ENCODE results near the gene AP1G1.
"Not testable (repeated sequence)": the region's sequence is repeated elsewhere in the genome, so short reads cannot be mapped to it uniquely, and the experiment has no call there.

Gene AP1G1

GRCh38 chr16:71790329-71790728, 18.3 kb downstream of the AP1G1 start:
- H3K4me3 Mint-ChIP-seq; H3K9me3 Mint-ChIP-seq; intact Hi-C loops (cut with micrococcal nuclease); H3K27me3 Mint-ChIP-seq: not testable (repeated sequence)
- Mint-ChIP-seq H3K4me1 (ENCODE audit: low read depth) (peaks cover 28% of the 10 kb centered on the region), H3K27ac (peak overlapping the region; percentile 57), H3K36me3 (ENCODE audit: low read depth) (peaks cover 60% of the 10 kb centered on the region)

DNA sequence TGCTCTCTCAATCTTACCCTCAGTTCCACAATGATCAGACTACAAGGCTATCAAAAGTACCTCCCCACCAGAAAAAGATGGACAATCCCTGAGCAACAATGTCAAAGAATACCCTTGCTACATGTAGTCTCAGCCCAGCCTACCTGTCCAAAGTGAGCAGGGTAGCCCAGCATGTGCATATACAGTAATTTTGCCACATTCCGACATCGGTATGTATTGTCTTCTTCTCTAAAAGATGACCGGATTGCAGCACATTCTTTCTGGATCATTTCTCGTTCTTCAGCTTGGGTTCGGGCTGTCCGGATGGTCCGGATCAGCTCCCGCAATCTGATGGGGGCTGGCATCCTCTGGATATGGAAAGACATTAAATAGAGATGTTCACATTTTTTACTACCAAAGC, 19.5 kb downstream of the AP1G1 start:
- no peak overlapping the region for H3K4me3 Mint-ChIP-seq
- no peaks in the 10 kb centered on the region for H3K9me3 Mint-ChIP-seq
- H3K27ac Mint-ChIP-seq, result no peak overlapping the region
- intact Hi-C loops (cut with micrococcal nuclease), result loop anchor here (10.0 kb wide), 1 partner anchor 176 kb away; no protein-coding TSS in a partner anchor
- H3K4me1 Mint-ChIP-seq (ENCODE audit: low read depth), result peaks cover 28% of the 10 kb centered on the region
- peaks cover 69% of the 10 kb centered on the region for H3K36me3 Mint-ChIP-seq (ENCODE audit: low read depth)
- no peaks in the 10 kb centered on the region for H3K27me3 Mint-ChIP-seq

GRCh38 chr16:71788578-71788977, 20.1 kb downstream of the AP1G1 start:
- H3K27me3 Mint-ChIP-seq, result no peaks in the 10 kb centered on the region
- no peak overlapping the region for H3K4me3 Mint-ChIP-seq
- no peak overlapping the region for H3K27ac Mint-ChIP-seq
- no peaks in the 10 kb centered on the region for H3K9me3 Mint-ChIP-seq
- intact Hi-C loops (cut with micrococcal nuclease), result loop anchor here (10.0 kb wide), 1 partner anchor 176 kb away; no protein-coding TSS in a partner anchor
- H3K4me1 Mint-ChIP-seq (ENCODE audit: low read depth), result peaks cover 27% of the 10 kb centered on the region
- peaks cover 70% of the 10 kb centered on the region for H3K36me3 Mint-ChIP-seq (ENCODE audit: low read depth)

DNA sequence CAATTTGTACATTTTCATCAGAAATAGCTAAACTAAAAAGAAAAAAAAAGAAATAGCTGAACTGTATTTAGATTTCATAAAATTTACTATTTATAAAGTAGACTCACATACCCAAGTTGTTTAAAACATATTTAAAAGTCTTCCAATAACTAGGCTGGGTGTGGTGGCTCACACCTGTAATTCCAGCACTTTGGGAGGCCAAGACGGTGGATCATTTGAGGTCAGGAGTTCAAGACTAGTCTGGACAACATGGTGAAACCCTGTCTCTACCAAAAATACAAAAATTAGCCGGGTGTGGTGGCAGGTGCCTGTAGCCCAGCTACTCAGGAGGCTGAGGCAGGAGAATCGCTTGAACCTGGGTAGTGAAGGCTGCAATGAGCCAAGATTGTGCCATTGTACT, 23.5 kb downstream of the AP1G1 start:
- intact Hi-C loops (cut with micrococcal nuclease), result loop anchor here (10.0 kb wide), 1 partner anchor 180 kb away; no protein-coding TSS in a partner anchor
- not testable (repeated sequence) for H3K9me3 Mint-ChIP-seq; H3K4me3 Mint-ChIP-seq; H3K27me3 Mint-ChIP-seq; H3K27ac Mint-ChIP-seq; H3K4me1 Mint-ChIP-seq (ENCODE audit: low read depth)
- H3K36me3 Mint-ChIP-seq (ENCODE audit: low read depth), result peaks cover 58% of the 10 kb centered on the region

GRCh38 chr16:71784093-71784492, 24.5 kb downstream of the AP1G1 start:
- Mint-ChIP-seq H3K9me3 (no peaks in the 10 kb centered on the region), H3K4me1 (ENCODE audit: low read depth) (no peaks in the 10 kb centered on the region), H3K4me3 (no peak overlapping the region), H3K27ac (no peak overlapping the region), H3K36me3 (ENCODE audit: low read depth) (peaks cover 60% of the 10 kb centered on the region), H3K27me3 (no peaks in the 10 kb centered on the region)
- intact Hi-C loops (cut with micrococcal nuclease), result loop anchor here (10.0 kb wide), 1 partner anchor 181 kb away; no protein-coding TSS in a partner anchor

DNA sequence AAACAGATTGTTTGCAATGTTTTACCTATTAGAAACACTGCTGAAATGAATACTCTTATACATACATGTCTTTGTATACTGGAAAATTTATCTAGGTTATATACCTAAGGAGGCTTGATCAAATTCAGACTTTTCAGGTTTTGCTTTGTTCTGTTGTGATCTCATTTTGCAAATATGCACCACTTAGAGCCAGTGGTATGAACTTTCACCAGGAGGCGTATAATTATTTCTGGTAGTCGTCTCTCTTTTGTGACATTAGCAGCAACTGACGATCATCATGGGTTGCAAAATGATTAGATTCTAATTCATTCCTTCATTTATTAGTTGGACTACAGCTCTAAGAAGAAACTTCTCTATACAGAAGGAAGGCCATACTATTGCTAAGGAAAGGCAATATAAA, 26.9 kb downstream of the AP1G1 start:
- Mint-ChIP-seq H3K4me3 (no peak overlapping the region), H3K9me3 (no peaks in the 10 kb centered on the region), H3K27ac (no peak overlapping the region), H3K36me3 (ENCODE audit: low read depth) (peaks cover 60% of the 10 kb centered on the region), H3K4me1 (ENCODE audit: low read depth) (no peaks in the 10 kb centered on the region), H3K27me3 (no peaks in the 10 kb centered on the region)
- intact Hi-C loops (cut with micrococcal nuclease), result loop anchor here (10.0 kb wide), 1 partner anchor 183 kb away; no protein-coding TSS in a partner anchor

DNA sequence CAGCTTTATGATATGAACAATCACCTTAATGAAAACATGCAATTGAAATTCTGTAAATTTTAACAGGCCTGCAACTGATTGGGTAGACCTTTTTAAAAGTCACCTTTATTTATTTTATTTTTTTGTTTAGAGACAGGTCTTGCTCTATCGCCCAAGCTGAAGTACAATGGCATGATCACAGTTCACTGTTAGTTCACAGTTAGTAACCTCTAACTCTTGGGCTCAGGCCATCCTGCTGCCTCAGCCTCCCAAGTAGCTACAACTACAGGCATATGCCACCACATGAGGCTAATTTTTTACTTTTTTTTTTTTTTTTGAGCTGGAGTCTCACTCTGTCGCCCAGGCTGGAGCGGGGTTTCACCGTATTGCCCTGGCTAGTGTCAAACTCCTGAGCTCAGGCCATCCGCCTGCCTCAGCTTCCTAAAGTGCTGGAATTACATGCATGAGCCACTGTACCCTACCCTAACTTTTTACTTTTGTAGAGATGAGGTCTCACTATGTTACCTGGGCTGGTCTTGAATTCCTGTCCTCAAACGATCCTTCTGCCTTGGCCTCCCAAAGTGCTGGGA, 28.0 kb downstream of the AP1G1 start:
- no peaks in the 10 kb centered on the region for H3K9me3 Mint-ChIP-seq
- H3K4me3 Mint-ChIP-seq, result no peak overlapping the region
- no peak overlapping the region for H3K27ac Mint-ChIP-seq
- peaks cover 57% of the 10 kb centered on the region for H3K36me3 Mint-ChIP-seq (ENCODE audit: low read depth)
- H3K27me3 Mint-ChIP-seq, result no peaks in the 10 kb centered on the region
- no peaks in the 10 kb centered on the region for H3K4me1 Mint-ChIP-seq (ENCODE audit: low read depth)
- intact Hi-C loops (cut with micrococcal nuclease), result loop anchor here (10.0 kb wide), 1 partner anchor 184 kb away; no protein-coding TSS in a partner anchor

DNA sequence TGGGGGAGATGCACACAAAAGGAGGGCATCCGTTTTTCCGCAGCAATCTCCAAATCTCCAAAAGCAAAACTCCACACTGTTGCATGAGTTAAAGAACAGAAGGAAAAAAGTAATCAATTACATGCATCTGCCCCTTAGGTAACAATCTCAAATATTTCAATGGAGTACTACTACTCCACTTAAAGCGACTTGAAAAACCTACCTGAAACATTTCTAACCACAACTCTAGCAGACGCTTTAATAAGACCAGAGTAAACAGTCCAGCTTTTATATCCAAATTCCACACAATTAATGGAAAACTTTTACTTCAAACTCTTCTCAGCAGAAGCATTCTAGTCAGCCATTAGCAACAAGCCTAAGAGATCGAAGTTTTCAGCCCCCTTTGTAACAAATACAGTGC, 29.9 kb downstream of the AP1G1 start:
- Mint-ChIP-seq H3K27me3 (no peaks in the 10 kb centered on the region), H3K36me3 (ENCODE audit: low read depth) (peaks cover 62% of the 10 kb centered on the region), H3K4me3 (no peak overlapping the region), H3K4me1 (ENCODE audit: low read depth) (no peaks in the 10 kb centered on the region), H3K9me3 (no peaks in the 10 kb centered on the region), H3K27ac (no peak overlapping the region)
- intact Hi-C loops (cut with micrococcal nuclease), result no loop called here

GRCh38 chr16:71777329-71777728, 31.3 kb downstream of the AP1G1 start:
- intact Hi-C loops (cut with micrococcal nuclease), result no loop called here
- no peak overlapping the region for H3K27ac Mint-ChIP-seq
- no peaks in the 10 kb centered on the region for H3K9me3 Mint-ChIP-seq
- H3K4me3 Mint-ChIP-seq, result no peak overlapping the region
- no peaks in the 10 kb centered on the region for H3K27me3 Mint-ChIP-seq
- peaks cover 68% of the 10 kb centered on the region for H3K36me3 Mint-ChIP-seq (ENCODE audit: low read depth)
- H3K4me1 Mint-ChIP-seq (ENCODE audit: low read depth), result no peaks in the 10 kb centered on the region

GRCh38 chr16:71775949-71776348, 32.7 kb downstream of the AP1G1 start:
- Mint-ChIP-seq H3K4me3 (no peak overlapping the region), H3K27me3 (no peaks in the 10 kb centered on the region), H3K27ac (no peak overlapping the region), H3K4me1 (ENCODE audit: low read depth) (no peaks in the 10 kb centered on the region), H3K36me3 (ENCODE audit: low read depth) (peaks cover 79% of the 10 kb centered on the region), H3K9me3 (no peaks in the 10 kb centered on the region)
- intact Hi-C loops (cut with micrococcal nuclease), result no loop called here

GRCh38 chr16:71771571-71771970, 37.1 kb downstream of the AP1G1 start:
- H3K27me3 Mint-ChIP-seq, result no peaks in the 10 kb centered on the region
- no peaks in the 10 kb centered on the region for H3K4me1 Mint-ChIP-seq (ENCODE audit: low read depth)
- H3K4me3 Mint-ChIP-seq, result no peak overlapping the region
- H3K27ac Mint-ChIP-seq, result no peak overlapping the region
- H3K36me3 Mint-ChIP-seq (ENCODE audit: low read depth), result peaks cover 87% of the 10 kb centered on the region
- no peaks in the 10 kb centered on the region for H3K9me3 Mint-ChIP-seq
- intact Hi-C loops (cut with micrococcal nuclease), result no loop called here

DNA sequence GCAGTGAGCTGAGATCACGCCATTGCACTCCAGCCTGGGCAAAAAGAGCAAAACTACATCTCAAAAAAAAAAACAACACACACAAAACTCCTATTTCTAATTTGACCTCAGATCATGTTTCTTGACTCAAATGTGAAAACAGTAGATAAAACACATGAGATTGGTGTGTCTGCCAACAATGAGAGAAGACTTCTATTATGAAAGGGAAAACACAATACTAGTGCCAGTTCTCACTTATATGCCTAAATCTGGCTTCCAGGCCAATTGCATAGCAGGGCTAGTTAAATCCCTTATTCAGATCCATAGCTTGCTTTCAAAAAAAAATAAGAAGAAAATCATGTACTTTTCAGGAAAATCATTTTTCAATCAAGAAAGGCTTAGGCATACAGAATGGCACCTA, 39.4 kb downstream of the AP1G1 start:
- Mint-ChIP-seq H3K9me3 (no peaks in the 10 kb centered on the region), H3K4me3 (no peak overlapping the region), H3K4me1 (ENCODE audit: low read depth) (no peaks in the 10 kb centered on the region), H3K36me3 (ENCODE audit: low read depth) (peaks cover 81% of the 10 kb centered on the region), H3K27me3 (no peaks in the 10 kb centered on the region), H3K27ac (no peak overlapping the region)
- intact Hi-C loops (cut with micrococcal nuclease), result no loop called here

- Mint-ChIP-seq H3K27me3 (no peaks in the 10 kb centered on the region), H3K9me3 (no peaks in the 10 kb centered on the region), H3K4me3 (no peak overlapping the region), H3K4me1 (ENCODE audit: low read depth) (no peaks in the 10 kb centered on the region), H3K36me3 (ENCODE audit: low read depth) (peaks cover 84% of the 10 kb centered on the region), H3K27ac (no peak overlapping the region)
- intact Hi-C loops (cut with micrococcal nuclease), result no loop called here
Observed at GRCh38 chr16:71767060-71767900, 41.4 kb downstream of the AP1G1 start.

GRCh38 chr16:71762186-71762585, 46.4 kb downstream of the AP1G1 start:
- intact Hi-C loops (cut with micrococcal nuclease), result no loop called here
- Mint-ChIP-seq H3K27ac (no peak overlapping the region), H3K4me3 (no peak overlapping the region), H3K4me1 (ENCODE audit: low read depth) (no peaks in the 10 kb centered on the region), H3K36me3 (ENCODE audit: low read depth) (peaks cover 91% of the 10 kb centered on the region), H3K9me3 (no peaks in the 10 kb centered on the region), H3K27me3 (no peaks in the 10 kb centered on the region)

Data from dendritic cell treated with granulocyte-macrophage colony-stimulating factor and Interleukin-4, amounts not matched to agents 40 ng/mL and 50 ng/mL, for 4 days (primary cell).